ENCODE results near the gene KCNK16. TPM values are rescaled to one million over a fixed set of nuclear protein-coding genes. Genes with fewer than 3 reads are reported as not detected.
A peak's percentile ranks its signal among the peaks of the same experiment; 100 is the strongest.

KCNK16 gene
- total RNA-seq, 1 experiment from 2014 or later: not detected

DNA sequence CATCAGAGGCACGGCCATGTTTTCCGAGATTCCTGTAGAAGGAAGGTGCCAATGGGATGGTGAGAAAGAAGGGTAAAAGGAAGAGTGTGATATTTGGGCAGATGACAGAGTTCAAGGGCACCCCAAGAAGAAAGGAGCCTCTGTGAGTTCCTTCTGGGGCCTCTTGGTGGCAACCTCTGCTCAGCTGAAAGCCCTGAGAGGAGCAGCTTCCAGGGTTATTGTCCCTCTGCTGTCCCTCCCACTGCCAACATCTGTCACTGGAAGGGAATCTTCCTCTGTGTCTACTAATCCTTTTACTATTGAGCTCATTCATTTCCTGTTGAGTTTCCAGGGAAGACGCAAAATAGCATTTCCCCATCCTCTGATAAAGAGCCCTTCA, 40.0 kb upstream of the KCNK16 start:
- POLR2A ChIA-PET: no interaction called here
- no peaks in the 10 kb centered on the region for H3K9me3 ChIP-seq (ENCODE audit: control insufficient read depth, insufficient read depth, low read depth, low read length)
- no peak for TF ChIP-seq REST (IDR thresholded peaks at IDR 0.05; ENCODE audit: insufficient read depth in 1 of 2, low read depth in 2 of 2, low read length in 1 of 2)
- TF ChIP-seq POLR2AphosphoS5 (IDR thresholded peaks at IDR 0.05; ENCODE audit: low read depth, low read length): no peak
- no peak for TF ChIP-seq TCF7L2 (IDR thresholded peaks at IDR 0.05; ENCODE audit: low read depth, low read length)
- TF ChIP-seq, protein P1, sequence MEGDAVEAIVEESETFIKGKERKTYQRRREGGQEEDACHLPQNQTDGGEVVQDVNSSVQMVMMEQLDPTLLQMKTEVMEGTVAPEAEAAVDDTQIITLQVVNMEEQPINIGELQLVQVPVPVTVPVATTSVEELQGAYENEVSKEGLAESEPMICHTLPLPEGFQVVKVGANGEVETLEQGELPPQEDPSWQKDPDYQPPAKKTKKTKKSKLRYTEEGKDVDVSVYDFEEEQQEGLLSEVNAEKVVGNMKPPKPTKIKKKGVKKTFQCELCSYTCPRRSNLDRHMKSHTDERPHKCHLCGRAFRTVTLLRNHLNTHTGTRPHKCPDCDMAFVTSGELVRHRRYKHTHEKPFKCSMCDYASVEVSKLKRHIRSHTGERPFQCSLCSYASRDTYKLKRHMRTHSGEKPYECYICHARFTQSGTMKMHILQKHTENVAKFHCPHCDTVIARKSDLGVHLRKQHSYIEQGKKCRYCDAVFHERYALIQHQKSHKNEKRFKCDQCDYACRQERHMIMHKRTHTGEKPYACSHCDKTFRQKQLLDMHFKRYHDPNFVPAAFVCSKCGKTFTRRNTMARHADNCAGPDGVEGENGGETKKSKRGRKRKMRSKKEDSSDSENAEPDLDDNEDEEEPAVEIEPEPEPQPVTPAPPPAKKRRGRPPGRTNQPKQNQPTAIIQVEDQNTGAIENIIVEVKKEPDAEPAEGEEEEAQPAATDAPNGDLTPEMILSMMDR (IDR thresholded peaks at IDR 0.05): no peak; the same call in 1 of the 2 replicates
- TF ChIP-seq SIN3A (IDR thresholded peaks at IDR 0.05; ENCODE audit: borderline replicate concordance, insufficient read depth, low read depth, low read length): no peak
- no peak overlapping the region for H3K27ac ChIP-seq (ENCODE audit: low read length)
- H3K36me3 ChIP-seq (ENCODE audit: control insufficient read depth, insufficient read depth, low read length): no peaks in the 10 kb centered on the region
- no peak overlapping the region for H3K4me3 ChIP-seq (ENCODE audit: low read depth in 2 of 2, low read length in 2 of 2)
- DNase-seq (ENCODE audit: low read depth, low spot score): no peak
- intact Hi-C loops (cut with micrococcal nuclease; ENCODE audit: unreplicated experiment) (loop anchor here (5.0 kb wide), 1 partner anchor 535 kb away; no protein-coding TSS in a partner anchor), in situ Hi-C loops (cut with HindIII; ENCODE audit: low pct_unique_long_range_greater_than_20kb, low sequenced_read_pairs) (no loop called here)
- H3K27me3 ChIP-seq (ENCODE audit: control insufficient read depth, insufficient read depth, low read length): no peaks in the 10 kb centered on the region; the same call in 1 of the 2 replicates
- no TSS peak for BruUV-seq (replicated peaks)
- H3K4me1 ChIP-seq (ENCODE audit: control insufficient read depth, insufficient read depth, low read length): no peaks in the 10 kb centered on the region
- 0 out of 2 replicates have a peak, but pooled peaks have one; percentile 15 for ATAC-seq
- CTCF ChIA-PET: interaction anchor here (0.6 to 0.7 kb wide), 2 partner anchors 13 to 73 kb away, joined by 3 to 11 read pairs; no protein-coding TSS in a partner anchor

- Histone ChIP-seq H3K4me1 (ENCODE audit: control insufficient read depth, insufficient read depth, low read length) (no peaks in the 10 kb centered on the region), H3K4me3 (ENCODE audit: low read depth in 2 of 2, low read length in 2 of 2) (no peak overlapping the region), H3K9me3 (ENCODE audit: control insufficient read depth, insufficient read depth, low read depth, low read length) (no peaks in the 10 kb centered on the region), H3K27ac (ENCODE audit: low read length) (no peak overlapping the region), H3K36me3 (ENCODE audit: control insufficient read depth, insufficient read depth, low read length) (no peaks in the 10 kb centered on the region), H3K27me3 (ENCODE audit: control insufficient read depth, insufficient read depth, low read length) (no peaks in the 10 kb centered on the region; the same call in 1 of the 2 replicates)
- in situ Hi-C loops (cut with HindIII; ENCODE audit: low pct_unique_long_range_greater_than_20kb, low sequenced_read_pairs): no loop called here
- BruUV-seq (replicated peaks): no TSS peak
- intact Hi-C loops (cut with micrococcal nuclease; ENCODE audit: unreplicated experiment): loop anchor here (5.0 kb wide), 1 partner anchor 535 kb away; no protein-coding TSS in a partner anchor
- ATAC-seq (peak; percentile 93), DNase-seq (ENCODE audit: low read depth, low spot score) (peak; percentile 38)
- CTCF ChIA-PET: interaction anchor here (0.6 to 0.7 kb wide), 3 partner anchors 12 to 545 kb away, joined by 3 to 11 read pairs (median 3); no protein-coding TSS in a partner anchor
- TF ChIP-seq, protein P1 (IDR thresholded peaks at IDR 0.05): peak; percentile 91
- no peak for TF ChIP-seq POLR2AphosphoS5 (IDR thresholded peaks at IDR 0.05; ENCODE audit: low read depth, low read length)
- 0 out of 4 replicates have a peak, but pooled peaks of 1 of the 2 experiments have one; percentile 8 for TF ChIP-seq REST (IDR thresholded peaks at IDR 0.05; ENCODE audit: insufficient read depth in 1 of 2, low read depth in 2 of 2, low read length in 1 of 2)
- POLR2A ChIA-PET: no interaction called here
Observed at GRCh38 chr6:39361657-39362486, 39.4 kb upstream of the KCNK16 start.
